ENCODE results near the gene ABR.

ABR gene

DNA sequence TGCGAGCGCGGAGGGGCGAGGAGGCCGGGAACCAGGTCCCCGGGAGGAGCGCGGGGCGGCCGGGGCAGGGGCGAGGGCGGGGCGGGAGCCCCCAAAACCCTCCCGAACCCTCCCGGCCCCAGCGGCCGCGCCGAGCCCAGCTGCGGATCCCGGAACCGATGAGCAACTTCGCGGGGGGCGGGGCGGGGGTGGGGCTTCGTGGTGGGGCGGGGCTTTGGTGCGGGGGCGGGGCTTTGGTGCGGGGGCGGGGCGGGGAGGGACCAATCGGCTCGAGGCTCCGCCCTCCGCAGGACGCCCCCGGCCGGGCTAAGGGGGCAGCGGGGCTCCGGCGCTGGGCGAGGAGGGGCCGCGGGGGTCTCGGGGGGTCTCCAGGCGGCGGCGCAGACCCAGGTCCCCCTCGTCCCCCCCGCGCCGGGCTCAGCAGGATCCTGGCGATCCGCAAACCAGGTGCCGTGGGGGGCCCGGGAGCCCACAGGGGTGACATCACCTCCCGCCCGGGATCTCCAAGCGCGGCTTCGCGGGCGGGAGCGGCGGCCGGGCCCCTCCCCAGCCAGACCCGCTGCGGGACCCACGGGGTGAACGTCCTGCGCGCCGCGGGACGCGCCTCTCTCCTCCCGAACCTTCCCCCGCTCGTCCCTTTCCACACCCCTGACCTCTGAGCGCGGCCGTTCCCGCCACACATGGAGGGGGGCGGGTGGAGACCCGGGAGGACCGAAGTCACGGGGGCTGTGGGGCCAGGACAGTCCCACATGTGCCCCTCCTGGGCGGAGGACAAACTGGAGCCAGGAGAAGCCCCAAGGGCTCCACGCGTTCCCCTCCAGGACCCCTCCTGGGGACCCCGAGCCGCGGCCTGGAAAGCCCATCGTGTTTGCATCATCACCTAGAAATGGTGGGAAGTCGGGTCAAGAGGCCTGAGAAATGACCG lies at the start of gene ABR:
TSS of gene ABR (minus strand) at position 164 of the 925 bp plus-strand sequence. CDS start 254 bp downstream, outside the sequence.
- peak; percentile 19 to 30 for DNase-seq (ENCODE audit: low read depth in 2 of 2)

DNA sequence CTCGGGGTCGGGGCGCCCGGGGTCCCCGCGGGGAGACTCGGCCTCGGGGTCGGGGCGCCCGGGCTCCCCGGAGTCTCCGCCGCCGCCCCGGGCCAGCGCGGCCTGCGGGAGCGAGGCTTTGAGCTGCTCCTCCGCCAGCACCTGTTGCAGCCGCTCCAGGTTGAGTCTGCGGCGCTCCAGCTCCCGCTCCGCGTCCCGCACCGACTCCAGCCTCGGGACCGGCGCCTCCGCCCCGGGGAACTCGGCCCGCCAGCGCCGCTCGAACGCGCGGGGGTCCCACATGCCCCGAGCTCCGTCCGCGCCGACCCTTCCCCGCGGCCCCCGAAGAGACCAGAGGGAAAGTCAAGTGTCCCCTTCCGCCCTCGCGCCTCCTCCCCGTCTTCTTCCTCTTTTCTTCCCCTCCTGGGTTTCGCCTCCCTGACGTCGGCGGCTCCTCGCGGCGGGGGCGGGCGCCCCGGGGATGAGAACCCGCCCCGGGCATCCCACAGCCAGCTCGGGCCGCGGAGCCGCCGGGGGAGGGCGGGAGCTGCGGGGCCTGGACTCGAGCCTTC lies 49.6 kb upstream of the ABR start:
- peak in 1 of 2 donors; percentile 36 for DNase-seq (ENCODE audit: low read depth in 2 of 2)

GRCh38 chr17:1228781-1229348 lies 49.1 kb upstream of the ABR start:
- no peak for DNase-seq (ENCODE audit: low read depth in 2 of 2)

DNA sequence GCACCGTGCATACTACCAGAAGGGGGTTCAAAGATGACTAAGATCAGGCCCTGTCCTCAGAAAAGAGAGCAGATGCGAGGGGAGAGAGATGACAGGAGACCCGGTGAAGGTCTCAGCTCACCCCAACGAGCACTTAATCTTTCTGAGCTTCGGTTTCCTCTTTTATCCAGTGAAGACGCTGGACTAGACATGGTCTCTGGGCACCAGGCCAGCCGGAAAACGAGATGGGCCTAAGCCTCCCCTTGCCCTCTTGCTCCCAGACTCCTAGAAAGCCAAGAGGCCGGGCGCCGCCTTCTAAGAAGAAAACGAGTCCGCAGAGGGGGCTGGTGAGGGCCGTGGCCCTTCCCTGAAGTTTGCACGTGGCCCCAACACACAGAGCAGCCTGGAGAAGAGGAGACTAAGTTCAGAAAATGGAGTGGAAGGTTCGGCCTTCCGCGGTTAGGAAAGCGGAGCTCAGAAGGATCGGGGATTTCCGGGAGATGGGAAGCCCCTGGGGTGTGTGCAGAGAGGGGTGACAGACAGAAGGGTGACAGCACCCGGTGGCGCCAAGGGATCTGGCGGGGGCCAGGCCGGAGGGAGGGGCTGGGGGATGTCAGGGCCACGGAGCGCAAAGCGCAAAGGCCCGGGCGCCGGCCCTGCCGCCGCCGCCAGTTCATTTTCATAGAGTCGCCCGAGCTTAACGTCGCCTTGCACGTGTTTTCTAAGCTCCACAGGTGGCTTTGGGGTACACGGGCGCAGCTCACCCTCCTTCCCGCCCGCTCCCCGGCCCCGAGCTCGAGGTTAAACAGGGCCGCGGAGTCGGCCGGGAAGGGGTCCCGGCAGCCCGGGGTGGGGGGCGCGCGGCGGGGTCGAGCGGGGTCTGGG lies 48.4 kb upstream of the ABR start:
- DNase-seq (ENCODE audit: low read depth in 2 of 2), result peak in 1 of 2 donors; percentile 8

- no peak for DNase-seq (ENCODE audit: low read depth in 2 of 2)
These were observed 47.6 kb upstream of the ABR start for GRCh38 chr17:1227365-1227764.

- no peak for DNase-seq (ENCODE audit: low read depth in 2 of 2)
These were observed 46.5 kb upstream of the ABR start for GRCh38 chr17:1226308-1226707.

GRCh38 chr17:1224330-1224729 lies 44.5 kb upstream of the ABR start:
- no peak for DNase-seq (ENCODE audit: low read depth in 2 of 2)

DNA sequence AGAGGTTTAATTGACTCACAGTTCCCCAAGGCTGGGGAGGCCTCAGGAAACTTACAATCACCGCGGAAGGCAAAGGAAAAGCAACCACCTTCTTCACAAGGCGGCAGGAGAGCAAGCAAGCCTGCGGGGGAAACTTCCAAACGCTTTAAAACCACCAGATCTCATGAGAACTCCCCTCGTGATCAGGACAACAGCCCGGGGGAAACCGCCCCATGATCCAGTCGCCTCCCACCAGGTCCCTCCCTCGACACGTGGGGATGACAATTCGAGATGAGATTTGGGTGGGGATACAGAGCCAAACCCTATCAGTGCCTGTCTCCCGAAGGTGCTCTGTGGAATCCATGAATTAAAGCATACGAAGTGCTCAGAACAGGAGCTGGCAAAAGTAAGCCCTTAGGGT lies 43.9 kb upstream of the ABR start:
- no peak for DNase-seq (ENCODE audit: low read depth in 2 of 2)

- DNase-seq (ENCODE audit: low read depth in 2 of 2), result no peak
These were observed 42.5 kb upstream of the ABR start for GRCh38 chr17:1222321-1222720.

GRCh38 chr17:1221209-1221608 lies 41.4 kb upstream of the ABR start:
- DNase-seq (ENCODE audit: low read depth in 2 of 2), result no peak

DNA sequence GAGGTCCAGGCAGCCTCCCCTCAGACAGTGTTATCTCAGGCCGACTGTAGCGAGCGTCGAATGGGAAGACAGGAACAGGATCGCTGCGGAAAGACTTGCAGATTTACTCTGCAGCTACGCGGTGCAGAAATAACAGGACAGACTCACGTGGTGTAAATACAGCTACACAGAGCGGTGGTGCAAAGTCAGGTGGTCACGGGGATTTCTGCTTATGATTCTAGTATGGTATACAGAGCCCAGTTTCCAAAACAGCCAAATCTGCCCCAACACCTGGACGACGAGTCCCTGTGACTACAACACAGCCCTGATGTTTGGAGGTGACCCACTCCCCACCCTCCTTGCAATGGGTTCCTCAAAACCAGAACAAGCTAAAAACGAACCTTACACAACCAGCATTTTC lies 40.6 kb upstream of the ABR start:
- no peak for DNase-seq (ENCODE audit: low read depth in 2 of 2)

GRCh38 chr17:1217089-1217385 lies 37.3 kb upstream of the ABR start:
- no peak for DNase-seq (ENCODE audit: low read depth in 2 of 2)

GRCh38 chr17:1216217-1217088 lies 36.7 kb upstream of the ABR start:
- DNase-seq (ENCODE audit: low read depth in 2 of 2), result no peak

DNA sequence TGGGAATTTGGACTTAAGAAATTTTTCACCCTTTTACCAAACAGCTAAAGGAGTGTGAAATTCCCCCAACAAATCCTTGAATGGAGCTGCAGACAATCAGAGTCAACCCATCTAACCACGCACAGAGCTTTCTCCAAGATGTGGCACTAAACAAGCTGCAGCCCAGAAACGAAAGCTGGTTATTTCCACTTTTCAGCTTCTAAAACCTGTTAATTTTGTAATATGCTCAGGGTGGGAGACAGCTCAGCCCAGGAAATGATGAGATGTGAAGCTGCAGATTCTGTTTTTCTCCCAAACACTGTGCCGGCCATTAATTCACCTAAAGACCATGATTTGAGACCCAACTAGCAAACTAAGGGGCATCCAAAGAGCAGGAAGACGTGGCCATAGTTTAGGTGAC lies 33.2 kb upstream of the ABR start:
- DNase-seq (ENCODE audit: low read depth in 2 of 2), result no peak

DNA sequence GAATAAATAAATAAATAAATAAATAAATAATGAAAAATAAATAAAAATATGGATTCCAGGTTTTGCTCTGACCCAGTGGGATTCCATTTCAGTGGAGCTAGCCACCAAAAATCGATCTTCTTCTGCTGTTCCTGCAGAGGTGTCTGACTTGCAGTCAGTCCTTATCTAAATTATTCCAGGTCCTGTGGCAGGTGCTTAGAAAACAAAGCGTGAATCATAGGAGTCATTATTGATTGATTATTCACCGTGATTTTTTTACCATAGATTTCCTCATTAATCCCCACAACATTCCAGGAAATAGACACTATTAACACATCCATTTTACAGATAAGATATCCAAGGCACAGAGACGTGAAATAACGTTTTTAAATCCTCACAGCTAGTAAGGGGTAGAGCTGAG lies 31.5 kb upstream of the ABR start:
- no peak for DNase-seq (ENCODE audit: low read depth in 2 of 2)

DNA sequence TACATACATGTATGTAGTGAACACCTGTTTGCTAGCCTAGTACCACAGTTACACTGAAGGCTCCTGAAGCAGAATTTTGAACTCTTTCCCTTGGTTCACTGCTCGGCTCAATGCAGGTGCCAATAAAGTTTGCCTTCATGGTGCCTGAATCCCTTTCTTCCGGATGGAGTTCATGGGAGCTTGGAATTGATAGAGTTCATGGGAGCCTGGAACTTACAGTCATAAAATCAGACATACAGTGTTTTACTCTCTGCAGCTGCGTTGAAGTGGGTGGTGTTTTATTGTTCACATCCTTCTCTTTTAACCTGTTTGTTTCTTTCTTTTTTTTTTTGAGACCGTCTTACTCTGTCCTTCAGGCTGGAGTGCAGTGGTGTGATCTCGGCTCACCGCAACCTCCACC lies 29.2 kb upstream of the ABR start:
- DNase-seq (ENCODE audit: low read depth in 2 of 2), result no peak

DNA sequence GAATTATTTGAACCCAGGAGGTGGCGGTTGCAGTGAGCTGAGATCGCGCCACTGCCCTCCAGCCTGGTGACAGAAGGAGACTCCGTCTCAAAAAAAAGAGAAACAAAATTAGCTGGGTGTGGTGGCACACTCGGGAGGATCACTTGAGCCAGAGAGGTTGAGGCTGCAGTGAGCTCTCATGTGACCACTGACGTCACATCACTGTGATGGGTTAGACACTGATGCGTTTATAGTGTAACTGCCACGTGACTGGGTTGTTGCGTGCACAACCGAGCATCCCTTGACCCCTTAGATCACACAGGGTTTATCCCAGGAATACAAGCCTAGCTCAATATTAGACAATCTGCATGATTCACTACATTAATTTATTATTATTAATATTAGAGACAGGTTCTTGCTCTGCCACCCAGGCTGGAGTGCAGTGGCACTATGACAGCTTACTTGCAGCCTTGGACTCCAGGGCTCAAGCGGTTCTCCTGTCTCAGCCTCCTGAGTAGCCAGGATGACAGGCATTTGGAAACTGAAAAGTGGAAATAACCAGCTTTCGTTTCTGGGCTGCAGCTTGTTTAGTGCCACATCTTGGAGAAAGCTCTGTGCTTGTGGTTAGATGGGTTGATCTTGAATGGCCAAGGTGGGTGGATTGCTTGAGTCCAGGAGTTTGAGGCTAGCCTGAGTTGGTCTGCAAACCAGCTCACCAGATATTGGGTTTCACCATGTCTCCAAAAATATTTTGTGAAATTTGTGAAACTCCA lies 26.4 kb upstream of the ABR start:
- no peak for DNase-seq (ENCODE audit: low read depth in 2 of 2)

- DNase-seq (ENCODE audit: low read depth in 2 of 2), result no peak
These were observed 24.1 kb upstream of the ABR start for GRCh38 chr17:1203967-1204291.

DNA sequence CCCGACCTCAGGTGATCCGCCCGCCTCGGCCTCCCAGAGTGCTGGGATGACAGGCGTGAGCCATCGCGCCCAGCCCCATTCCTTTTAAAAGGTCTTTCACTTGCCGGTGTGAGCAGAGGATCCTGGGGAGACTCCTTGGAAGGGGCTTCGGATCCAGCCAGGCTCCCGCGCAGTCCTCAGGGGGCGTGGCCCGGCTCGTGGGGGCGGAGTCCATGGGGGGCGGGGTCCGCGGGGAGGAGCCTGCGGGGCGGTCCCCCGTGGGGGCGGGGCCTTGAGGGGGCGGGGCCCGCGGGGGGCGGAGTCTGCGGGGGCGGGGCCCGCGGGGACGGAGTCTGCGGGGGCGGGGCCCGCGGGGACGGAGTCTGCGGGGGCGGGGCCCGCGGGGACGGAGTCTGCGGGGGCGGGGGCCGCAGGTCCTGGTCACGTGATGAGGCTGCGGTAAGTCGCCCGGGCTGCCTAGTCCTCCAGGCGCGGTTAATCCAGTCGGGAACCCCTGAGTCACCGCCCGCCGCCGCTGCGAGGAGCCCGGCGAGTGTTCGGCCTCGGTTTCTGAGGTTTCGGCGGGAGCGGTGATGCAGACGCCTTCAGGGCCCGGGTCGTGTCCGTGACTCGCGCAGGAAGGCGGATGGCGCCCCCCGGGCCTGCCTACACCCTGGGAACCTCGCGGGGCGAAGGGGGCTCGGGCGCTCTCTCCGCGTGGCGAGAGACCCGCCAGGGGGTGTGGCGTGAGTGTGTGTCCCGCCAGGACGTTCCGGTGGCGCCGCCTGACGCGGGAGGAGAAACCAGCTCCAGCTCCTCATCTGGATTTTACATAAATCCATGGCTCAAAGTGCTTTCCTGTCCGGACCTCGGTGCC lies 23.6 kb upstream of the ABR start:
- DNase-seq (ENCODE audit: low read depth in 2 of 2), result peak in 1 of 2 donors; percentile 32

GRCh38 chr17:1202291-1202690 lies 22.5 kb upstream of the ABR start:
- no peak for DNase-seq (ENCODE audit: low read depth in 2 of 2)
